Esophagus squamous epithelium (tissue), 4 donors: Measurements from ENCODE around the gene SLC7A6.

Experiments
- POLR2A ChIP-seq, 4 donors: fragments of 450-650 bp; IDR thresholded peaks; one replicate each; pipeline ENCODE4 v1.6.1; 2017; ENCODE audit warnings: antibody characterized with exemption in 4 of 4, mild to moderate bottlenecking in 4 of 4, moderate library complexity in 3 of 4
- TF ChIP-seq, protein P1 (sequence below), 6 experiments: fragments of 450-650 bp in 4 of 6; fragments of 200-600 bp in 2 of 6; sonication (generic) in 2 of 6; IDR thresholded peaks; one replicate each; pipeline ENCODE4 v1.5.1; 2016 to 2019; ENCODE audit warnings: antibody characterized with exemption in 6 of 6, mild to moderate bottlenecking in 4 of 6, moderate library complexity in 4 of 6

DNA sequence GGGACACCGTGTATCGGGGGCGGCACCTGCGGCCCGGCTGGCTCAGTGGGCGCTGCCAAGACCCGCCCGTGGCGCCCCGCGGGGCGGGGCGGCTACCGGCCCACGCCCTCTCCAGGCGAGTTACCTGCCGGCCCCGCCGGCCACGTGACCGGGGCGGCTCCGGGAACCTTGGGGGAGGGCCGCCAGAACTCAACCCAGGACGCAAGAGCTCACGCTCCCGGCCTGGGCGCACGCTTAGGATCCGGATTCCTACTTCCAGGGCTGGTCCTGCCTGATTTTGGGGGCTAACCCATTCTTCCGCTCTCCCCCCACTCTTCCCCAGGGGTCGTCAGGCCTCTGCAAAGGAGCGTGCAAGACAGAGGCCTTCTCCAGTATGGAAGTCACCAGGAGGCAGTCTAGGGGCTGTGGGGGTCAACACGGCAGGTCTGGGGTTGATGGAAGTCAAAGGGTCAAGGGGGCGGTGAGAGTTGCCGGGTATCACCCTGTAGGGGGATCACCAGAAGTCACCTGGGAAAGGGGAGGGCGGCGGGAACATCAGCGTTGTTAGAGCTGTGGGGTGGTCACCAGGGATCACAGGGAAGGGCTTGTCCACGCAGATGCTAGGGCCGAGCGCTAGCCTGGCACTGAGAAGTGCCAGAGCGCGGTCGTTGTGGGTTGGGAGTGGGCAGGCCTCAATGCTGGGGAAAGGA, 28.0 kb upstream of the SLC7A6 start:
- TF ChIP-seq, protein P1, sequence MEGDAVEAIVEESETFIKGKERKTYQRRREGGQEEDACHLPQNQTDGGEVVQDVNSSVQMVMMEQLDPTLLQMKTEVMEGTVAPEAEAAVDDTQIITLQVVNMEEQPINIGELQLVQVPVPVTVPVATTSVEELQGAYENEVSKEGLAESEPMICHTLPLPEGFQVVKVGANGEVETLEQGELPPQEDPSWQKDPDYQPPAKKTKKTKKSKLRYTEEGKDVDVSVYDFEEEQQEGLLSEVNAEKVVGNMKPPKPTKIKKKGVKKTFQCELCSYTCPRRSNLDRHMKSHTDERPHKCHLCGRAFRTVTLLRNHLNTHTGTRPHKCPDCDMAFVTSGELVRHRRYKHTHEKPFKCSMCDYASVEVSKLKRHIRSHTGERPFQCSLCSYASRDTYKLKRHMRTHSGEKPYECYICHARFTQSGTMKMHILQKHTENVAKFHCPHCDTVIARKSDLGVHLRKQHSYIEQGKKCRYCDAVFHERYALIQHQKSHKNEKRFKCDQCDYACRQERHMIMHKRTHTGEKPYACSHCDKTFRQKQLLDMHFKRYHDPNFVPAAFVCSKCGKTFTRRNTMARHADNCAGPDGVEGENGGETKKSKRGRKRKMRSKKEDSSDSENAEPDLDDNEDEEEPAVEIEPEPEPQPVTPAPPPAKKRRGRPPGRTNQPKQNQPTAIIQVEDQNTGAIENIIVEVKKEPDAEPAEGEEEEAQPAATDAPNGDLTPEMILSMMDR (IDR thresholded peaks at IDR 0.05) = no peak
- TF ChIP-seq POLR2A (IDR thresholded peaks at IDR 0.05) = peak in 3 of 4 donors; percentile 39 to 82 (median 52)
